CD4-positive, alpha-beta T cell treated with Interleukin-21 for 1 hour (primary cell): ENCODE data around the gene KRT20.
"Not testable (repeated sequence)": the region's sequence is repeated elsewhere in the genome, so short reads cannot be mapped to it uniquely, and the experiment has no call there.

Experiments
- DNase-seq: peaks from one replicate; pipeline ENCODE4 v3.0.0-alpha.2; 2020

KRT20 gene

GRCh38 chr17:40884708-40885512 lies at the start of gene KRT20:
TSS of gene KRT20 (minus strand) at chr17:40885242. CDS start at chr17:40885185, 57 bp downstream.
- no peak for DNase-seq

- DNase-seq = no peak
These were observed 47.6 kb upstream of the KRT20 start for GRCh38 chr17:40932608-40933007.

GRCh38 chr17:40931311-40931710 lies 46.3 kb upstream of the KRT20 start:
- DNase-seq = no peak

- DNase-seq = no peak
These were observed 41.3 kb upstream of the KRT20 start for GRCh38 chr17:40926341-40926740.

- DNase-seq = no peak
These were observed 37.2 kb upstream of the KRT20 start for GRCh38 chr17:40922239-40922638.

- no peak for DNase-seq
These were observed 36.0 kb upstream of the KRT20 start for GRCh38 chr17:40921026-40921425.

GRCh38 chr17:40917116-40917515 lies 32.1 kb upstream of the KRT20 start:
- not testable (repeated sequence) for DNase-seq

GRCh38 chr17:40916366-40916765 lies 31.3 kb upstream of the KRT20 start:
- no peak for DNase-seq

- DNase-seq = no peak
These were observed 30.7 kb upstream of the KRT20 start for GRCh38 chr17:40915721-40916256.

- no peak for DNase-seq
These were observed 30.2 kb upstream of the KRT20 start for GRCh38 chr17:40915199-40915661.

GRCh38 chr17:40914075-40914855 lies 29.2 kb upstream of the KRT20 start:
- DNase-seq = no peak

- DNase-seq = no peak
These were observed 27.6 kb upstream of the KRT20 start for GRCh38 chr17:40912486-40913210.

GRCh38 chr17:40910441-40910841 lies 25.4 kb upstream of the KRT20 start:
- no peak for DNase-seq

- no peak for DNase-seq
These were observed 24.7 kb upstream of the KRT20 start for GRCh38 chr17:40909755-40910154.

GRCh38 chr17:40909351-40909750 lies 24.3 kb upstream of the KRT20 start:
- peak; percentile 73 for DNase-seq

GRCh38 chr17:40906613-40907012 lies 21.6 kb upstream of the KRT20 start:
- DNase-seq = no peak

GRCh38 chr17:40905370-40905769 lies 20.3 kb upstream of the KRT20 start:
- no peak for DNase-seq

GRCh38 chr17:40903129-40903847 lies 18.2 kb upstream of the KRT20 start:
- no peak for DNase-seq

- no peak for DNase-seq
These were observed 17.5 kb upstream of the KRT20 start for GRCh38 chr17:40902498-40902897.

- DNase-seq = no peak
These were observed 17.0 kb upstream of the KRT20 start for GRCh38 chr17:40901981-40902474.

- DNase-seq = no peak
These were observed 15.8 kb upstream of the KRT20 start for GRCh38 chr17:40900809-40901356.

- no peak for DNase-seq
These were observed 11.9 kb upstream of the KRT20 start for GRCh38 chr17:40896916-40897455.
